SW 1271 (cell line): ENCODE measurements around the gene SLC16A8.
"Not testable (repeated sequence)": the region's sequence is repeated elsewhere in the genome, so short reads cannot be mapped to it uniquely, and the experiment has no call there.

Experiments used
- DNase-seq, 2 experiments: peaks; one replicate each; lab custom pipeline; 2025; lab: John Stamatoyannopoulos, UW

The SLC16A8 gene

DNA sequence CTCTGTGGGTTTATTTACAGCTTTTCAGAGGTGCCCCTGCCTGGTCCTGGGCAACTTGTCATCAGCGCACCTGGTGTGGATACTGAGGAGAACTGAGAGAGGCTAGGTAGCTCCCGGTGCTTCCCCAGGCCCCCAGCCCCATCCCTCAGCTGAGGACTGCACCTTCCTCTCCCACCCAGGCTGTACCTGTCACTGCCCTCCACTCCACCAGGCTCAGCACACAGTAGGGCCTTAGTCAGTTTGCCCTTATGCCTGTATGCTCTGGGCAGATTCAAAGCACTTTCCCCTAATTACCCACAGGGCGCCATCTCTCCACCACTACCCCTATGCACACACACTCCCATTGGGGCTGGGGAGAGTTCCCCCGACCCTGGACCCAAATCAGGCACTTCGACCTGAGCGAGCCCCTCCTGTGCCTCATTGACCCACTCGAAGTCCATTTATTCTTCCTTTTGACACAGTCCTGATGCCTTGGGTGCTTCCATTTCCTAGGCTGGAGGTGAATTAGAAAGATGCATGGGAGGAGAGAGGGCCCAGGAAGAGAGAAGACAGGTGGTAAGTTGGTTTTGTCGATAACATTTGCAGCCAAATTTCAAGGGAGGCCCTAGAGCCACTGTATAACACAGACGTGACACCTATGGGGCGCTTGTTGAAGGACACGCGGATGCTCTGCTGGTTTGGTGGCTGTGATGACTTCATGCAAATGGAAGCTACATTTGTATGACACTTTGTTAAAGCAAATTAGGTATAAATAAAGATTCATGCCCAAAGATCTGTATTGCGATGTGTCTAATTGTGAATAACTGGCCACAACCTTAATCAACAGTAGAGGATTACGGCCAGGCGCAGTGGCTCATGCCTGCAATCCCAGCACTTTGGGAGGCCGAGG lies 40.6 kb downstream of the SLC16A8 start:
- no peak for DNase-seq

DNA sequence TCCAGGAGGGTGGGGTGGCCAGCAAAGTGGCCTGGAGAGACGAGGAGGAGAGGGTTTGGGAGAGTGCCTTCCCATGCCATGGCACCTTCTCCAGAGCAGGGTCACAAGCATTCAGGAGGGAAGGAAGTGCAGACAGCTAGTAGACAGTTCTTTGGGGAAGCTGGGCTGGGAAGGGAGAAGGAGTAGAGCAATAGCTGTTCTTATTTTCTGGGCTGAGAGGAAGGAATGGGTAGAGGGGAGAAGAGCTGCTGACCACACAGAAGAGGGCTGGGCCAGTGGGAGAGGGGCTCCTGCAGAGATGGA lies 41.5 kb downstream of the SLC16A8 start:
- no peak for DNase-seq

DNA sequence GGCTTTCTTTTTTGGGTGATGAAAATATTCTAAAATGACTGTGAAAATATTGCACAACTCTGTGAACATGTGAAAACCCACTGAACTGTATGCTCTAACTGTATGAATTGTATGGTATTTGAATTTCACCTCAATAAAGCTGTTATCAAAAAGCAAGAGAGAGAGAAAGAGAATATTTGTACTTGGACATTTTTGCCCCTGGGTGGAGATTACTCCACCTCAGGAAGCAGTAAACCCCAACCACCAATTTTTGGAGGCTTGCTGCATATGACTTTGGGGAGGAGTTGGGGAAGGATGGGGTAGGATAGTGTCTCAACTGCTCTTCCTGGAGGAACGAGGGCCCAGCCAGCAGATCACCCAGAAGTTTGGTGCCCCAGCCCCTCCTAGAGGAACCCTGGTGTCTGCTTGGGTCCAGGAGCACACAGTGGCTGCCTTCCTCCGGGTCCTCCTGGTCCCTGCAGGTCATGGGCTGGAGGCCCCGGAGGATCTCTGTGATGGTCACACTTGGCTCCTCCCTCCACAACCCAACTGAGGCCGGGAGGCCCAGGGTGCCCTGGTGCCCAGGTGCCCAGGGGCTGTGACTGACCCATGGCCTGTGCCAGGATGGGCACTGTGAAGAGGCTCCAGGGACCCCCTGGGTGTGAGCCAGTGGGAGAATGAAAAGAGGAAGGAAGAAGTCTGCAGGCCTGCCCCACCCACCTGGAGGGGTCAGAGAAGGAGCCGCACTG lies 42.1 kb downstream of the SLC16A8 start:
- no peak for DNase-seq

DNA sequence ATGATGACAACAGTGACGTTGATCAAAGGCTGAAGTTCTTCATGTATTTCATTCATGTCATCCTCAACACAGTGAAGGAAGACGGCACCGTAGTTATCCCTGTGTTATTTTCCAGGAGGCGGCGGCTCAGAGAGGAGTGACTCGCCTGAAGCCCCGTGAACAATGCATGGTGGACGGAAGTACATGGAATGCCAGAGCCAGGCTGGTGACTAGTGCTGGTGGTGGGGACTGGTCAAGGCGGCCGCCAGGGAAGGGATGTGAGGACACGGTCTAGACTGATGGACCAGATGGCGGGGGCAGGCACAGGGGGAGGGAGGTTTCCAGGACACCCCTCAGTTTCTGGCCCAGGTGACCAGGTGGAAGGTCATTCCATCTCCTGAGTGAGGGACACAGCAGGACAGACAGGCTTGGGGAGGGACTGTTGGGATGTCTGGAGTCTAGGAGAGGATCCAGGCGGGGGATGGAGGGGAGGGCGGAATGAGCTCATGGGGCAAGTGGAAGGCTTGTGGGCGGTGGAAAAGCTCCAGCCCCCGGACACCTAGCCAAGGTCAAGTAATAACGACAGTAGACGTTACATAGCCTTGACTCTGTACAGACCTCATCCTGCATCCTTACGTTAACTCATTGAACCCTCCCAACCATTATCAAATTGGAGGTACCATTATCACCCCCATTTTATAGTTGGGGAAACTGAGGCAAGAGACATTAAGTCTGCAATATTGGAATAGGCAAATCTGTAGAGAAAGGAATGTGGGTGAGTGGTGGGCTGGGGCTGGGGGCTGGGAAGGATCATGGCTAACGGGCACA lies 42.8 kb downstream of the SLC16A8 start:
- no peak for DNase-seq

DNA sequence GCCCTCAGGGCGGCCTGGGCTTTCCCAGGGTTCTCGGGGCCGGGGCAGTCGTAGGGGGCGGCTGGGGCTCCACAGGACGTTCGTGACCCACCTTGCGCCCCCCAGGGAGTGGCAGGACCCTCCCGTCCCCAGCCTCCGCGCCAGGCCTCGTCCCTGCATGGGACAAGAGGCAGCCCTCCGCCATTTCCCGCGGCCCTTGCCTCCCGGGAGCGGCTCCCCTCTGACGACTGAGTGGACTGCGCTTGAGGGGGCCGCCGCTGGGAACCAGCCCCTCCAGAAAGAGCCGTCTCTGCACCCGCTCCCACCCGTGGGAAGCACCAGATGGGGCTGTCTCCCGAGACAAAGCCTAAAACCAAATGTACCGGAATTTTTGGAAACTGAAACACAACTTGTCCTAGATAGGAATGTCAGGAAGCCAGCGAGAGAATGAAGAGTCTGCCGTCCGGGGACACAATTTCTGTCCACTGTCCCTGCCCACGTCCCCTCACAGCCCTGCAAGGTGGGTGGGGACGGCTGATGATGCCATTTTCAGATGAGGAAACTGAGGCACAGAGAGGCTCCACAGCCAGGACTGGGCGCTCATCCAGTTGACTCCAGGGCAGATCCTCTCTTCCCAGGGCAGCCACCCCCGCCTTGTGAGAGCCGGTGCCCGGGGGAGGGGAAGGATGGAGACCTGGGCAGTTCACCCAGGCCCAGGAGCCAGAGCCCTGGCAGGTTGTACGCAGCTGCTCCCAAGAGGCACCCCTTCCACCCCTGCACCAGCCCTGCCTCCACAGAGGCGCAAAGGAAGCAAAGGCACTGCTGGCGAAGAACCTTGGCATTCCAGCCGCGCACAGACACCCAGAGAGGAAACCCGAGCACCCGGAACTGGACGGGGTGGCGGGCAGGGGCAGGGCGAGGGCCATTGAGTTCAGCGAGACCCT lies 44.8 kb downstream of the SLC16A8 start:
- no peak for DNase-seq

DNA sequence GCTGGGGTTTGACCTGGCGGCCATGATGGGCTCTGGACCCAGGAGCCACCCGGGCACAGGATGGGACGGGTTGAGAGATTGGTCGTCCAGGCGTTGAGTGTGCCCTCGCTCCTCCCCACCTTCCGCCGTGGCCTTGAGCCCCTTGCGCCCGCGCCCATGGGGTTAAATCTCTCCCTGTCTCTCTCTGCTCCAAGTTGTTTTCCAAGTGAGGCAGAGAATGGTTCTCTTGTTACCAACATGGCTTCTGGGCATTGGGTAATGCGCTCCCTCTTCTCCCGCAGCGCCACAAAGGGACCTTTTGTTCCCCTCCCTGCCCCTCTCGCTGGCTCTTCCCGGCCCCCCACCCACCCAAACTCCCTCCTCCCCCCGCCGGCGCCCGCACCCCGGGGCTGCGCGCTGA lies 45.6 kb downstream of the SLC16A8 start:
- no peak for DNase-seq

DNA sequence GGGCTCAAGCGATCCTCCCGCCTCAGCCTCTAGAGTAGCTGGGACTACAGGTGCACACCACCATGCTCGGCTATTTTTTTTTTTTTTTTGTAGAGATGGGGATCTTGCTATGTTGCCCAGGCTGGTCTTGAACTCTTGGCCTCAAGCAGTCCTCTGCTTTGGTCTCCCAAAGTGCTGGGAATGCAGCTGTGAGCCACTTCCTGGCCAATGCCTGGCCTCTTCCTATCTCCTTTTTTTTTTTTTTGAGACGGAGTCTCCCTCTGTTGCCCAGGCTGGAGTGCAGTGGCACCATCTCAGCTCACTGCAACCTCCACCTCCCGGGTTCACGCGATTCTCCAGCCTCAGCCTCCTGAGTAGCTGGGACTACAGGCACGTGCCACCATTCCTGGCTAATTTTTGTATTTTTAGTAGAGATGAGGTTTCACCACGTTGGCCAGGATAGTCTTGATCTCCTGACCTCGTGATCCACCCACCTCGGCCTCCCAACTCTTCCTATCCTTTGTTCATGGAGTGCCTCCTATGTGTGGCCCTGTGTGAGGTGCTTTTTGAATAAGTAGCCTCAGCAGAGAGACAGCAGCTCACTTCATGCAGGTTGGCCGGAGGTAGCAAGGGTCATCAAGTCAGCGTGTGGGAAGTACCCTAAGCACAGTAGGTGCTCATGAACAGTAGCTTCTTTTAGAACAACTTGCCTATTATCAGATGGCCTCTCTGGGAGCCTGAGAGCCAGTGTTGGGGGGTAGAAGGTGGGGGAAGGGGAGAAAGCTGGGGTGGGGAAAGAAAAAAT lies 46.4 kb downstream of the SLC16A8 start:
- DNase-seq, result not testable (repeated sequence)

DNA sequence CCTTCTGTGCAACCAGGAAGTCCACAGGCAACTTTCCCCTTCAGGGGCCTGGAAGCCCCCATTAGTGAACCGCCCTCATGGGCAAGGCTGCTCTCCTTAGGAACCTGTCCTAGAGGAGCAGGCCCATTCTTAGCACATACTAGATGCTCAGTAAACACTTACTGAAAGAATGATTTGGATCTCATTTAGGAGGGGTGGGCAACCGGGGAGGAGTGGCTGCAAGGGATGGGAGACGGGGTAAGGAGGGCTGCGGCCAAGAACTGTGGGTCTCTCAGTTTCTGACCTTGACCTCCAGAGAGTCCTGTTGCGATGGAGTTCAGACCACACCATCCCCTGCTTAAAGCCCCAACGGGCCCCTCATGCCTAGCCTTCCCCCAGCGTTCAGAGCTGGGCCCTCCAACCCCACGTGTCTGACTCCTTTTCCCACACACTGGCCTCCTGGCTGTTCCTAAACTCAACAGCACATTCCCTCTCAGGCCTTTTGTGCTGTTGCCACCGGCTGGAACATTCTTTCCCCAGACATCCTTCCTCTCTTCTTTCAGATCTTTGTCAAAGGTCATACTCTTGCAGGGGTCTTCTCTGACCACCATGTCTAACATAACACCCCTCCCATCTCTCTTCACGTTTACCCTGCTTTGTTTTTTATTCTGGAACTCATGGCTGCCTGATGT lies 47.5 kb downstream of the SLC16A8 start:
- DNase-seq, result no peak

DNA sequence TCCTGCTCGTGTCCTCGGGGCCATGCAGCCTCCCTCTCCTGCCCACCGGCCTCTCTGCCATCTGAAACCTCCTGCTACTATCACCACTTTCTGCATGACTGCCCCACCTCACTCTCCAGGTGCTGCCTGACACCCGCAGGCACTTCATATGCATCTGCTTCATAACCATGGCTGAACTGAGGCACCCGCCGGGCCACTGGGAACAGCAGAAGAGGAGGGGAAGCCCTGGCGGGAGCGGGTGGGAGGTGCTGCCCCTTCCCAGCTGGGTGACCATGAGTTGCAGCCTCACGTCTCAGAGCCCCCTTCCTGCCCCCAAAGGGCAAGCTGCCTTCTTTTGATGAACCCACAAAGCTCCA lies 48.5 kb downstream of the SLC16A8 start:
- no peak for DNase-seq

DNA sequence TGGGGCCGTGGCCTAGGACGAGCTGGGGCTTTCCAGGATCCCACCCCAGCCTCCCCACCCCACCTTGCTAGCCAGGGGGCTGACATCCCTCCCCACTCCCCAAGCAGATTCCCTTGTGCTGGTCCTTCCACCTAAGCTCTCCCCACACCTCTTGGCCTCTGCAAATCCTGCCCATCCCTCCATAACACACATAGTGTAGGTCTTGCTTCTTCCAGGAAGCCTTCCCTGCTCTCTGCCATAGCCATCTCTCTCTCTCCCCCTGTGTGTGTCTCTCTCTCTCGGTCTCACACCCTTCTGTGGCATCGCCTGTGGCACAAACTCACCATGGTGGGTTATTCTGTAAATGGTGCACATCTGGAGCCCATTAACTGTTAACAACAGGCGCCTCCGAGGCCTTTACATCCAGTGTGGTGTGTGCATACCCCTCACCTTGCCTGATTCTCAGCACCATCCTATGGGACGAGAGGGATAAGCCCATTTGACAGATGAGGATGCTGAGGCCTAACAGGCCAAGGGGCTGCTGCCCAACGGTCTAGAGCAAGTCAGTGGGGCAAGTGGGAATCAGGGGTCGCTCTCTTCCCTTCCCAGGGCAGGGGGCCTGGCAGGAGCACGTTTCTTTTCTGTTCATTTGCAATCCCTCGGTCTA lies 49.0 kb downstream of the SLC16A8 start:
- DNase-seq, result no peak

DNA sequence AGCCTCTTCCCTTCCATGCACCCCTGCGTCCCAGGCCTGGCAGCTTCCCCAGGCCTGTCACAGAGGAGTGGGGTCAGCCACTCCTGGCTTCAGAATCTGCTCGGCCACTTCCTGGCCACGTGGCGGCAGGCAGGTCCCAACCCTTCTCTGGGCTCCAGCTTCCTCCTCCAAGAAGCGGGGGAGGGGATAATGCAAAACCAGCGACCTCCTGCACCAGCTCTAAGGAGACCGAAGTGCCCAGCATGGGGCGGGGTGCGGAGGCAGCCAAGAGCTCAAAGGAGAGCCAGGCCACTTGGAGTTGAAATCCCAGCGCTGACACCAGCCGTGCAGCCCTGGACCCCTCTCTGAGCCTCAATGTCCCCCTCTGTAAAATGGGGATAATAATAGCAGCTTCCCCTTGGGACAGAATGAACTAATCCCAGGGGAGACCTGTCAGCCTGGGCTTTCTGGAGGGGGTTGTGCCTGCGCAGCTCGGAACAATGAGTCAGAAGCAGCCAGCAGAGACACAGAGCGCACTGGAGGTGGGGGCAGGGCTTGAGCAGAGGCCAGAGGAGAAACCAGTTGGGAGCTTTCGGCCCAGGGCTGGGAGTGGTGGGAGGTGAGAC lies 49.6 kb downstream of the SLC16A8 start:
- no peak for DNase-seq

DNA sequence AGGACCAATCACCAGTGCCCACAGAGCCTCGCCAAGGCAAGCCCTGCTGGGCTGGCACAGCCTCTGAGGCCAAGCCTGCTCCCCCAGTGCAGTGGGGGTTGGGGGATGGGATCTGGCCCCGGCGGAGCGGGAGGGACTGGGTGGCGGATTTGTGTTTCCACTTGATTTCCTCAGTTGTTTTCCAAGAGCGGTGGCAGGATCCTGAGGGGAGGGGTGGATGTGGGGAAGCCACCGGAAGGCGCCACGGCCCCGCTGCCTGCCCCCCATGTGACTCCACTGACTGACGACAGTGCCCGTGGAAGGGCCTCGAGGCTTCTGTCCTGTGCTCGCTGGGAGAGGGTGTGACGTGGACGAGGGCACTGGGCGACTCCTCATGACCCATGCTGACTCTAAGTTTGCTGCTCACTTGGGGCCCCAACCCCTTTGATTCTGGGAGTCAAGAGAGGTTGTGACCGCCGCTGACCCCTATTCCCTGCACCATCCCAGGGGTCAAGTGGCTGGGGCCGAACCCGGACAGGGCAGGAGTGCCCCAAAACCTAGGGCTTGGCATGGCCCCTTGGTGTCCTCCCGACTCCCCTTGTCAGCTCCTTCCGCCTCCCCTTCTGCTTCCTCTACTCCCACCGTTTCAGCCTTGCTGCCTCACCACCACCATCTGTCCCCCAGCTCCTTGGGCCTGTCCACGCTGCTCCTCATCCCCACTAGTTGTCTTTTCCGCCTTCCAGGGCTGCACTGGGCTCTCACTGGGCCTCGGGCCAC lies 50.3 kb downstream of the SLC16A8 start:
- DNase-seq, result no peak

DNA sequence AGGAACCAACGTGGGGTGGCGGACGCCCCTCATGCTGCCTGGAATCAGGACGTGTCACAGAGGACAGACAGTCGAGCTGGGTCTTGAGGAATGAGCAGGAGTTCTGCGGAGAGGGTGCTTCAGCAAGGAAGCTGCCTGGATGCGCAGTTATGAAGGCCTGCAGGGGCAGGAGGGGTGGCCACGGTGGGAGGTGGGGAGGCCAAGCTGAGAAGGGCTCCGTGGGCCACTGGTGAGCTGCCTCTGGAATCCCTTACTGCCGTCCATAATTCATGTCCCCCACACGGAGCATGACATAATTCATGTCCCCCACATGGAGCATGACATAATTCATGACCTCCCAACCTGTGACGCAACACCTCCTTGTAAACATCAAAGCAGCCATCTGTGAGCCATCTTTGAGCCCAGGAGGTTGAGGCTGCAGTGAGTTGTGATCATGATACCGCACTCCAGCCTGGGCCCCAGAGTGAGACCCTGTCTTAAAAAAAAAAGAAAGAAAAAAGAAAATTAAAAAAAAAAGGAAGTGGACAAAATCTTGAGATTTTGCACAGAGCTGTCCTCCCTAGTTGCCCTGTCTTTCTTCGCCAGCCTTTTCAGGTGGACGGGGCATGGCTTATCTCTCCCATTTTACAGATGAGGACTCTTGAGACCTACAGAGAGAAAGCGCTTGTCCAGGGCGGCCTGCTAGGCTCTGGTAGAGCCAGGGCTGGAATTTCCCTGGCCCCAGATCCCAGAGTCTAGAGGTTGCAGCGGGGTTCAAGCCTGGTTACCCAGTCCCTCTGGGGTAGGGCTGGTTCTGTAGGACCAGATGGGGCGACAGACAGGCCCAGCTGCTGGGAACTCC lies 51.1 kb downstream of the SLC16A8 start:
- DNase-seq, result no peak

DNA sequence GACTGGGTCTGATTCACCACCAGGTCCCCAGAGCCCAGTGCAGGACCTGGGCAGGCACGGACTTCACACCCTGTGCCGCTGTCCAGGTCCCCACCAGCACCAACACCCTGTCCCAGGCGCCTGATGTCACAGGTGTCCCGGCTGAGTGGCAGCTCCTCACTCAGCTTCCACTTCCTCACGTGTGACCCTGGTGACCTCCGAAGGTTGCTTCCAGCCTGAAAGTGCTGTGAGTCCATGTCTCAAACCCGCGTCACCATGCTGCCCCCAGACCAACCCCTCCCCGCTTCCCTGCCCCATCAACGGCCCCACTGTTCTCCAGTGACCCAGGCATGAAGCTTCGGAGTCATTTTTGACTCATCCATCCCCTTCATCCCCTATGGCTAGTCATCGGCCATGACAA lies 52.5 kb downstream of the SLC16A8 start:
- no peak for DNase-seq

DNA sequence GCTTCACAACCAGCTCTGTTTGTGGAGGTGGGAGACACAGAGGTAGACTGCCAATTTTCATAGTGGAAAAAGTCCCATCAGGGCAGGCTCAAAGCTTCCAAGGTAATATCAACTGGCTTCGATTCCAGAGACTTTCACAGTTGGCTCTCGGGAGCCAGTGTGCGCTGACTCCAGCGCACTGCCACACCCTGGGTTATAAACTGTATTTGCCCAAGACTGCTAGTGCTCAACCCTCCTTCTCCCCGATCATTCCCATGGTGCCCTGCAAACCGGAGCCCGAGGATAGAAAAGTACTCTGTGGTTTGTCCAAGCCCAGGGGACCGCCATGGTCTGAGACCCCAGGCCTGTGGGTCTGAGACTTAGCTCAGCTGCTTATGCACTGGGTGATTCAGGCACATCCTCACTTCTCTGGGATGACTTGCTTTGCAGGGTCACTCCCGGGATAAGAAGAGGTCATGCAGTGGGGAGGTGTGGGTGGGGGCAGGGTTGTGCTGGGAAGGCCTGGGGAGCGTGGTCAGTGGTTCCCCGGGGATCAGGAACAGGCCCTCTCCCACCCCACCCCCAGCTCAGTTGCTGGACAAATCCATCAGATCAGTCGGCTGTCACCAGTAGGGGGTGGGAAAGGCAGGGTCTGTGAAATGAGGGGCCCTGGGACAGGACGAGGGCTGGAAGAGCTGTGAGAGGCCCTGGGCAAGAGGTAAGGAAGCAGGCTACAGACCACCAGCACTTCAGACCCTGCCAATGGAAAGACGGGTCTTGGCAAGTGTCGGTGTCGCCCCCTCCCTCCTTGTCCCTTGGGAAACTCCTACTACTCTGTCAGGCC lies 53.5 kb downstream of the SLC16A8 start:
- no peak for DNase-seq

DNA sequence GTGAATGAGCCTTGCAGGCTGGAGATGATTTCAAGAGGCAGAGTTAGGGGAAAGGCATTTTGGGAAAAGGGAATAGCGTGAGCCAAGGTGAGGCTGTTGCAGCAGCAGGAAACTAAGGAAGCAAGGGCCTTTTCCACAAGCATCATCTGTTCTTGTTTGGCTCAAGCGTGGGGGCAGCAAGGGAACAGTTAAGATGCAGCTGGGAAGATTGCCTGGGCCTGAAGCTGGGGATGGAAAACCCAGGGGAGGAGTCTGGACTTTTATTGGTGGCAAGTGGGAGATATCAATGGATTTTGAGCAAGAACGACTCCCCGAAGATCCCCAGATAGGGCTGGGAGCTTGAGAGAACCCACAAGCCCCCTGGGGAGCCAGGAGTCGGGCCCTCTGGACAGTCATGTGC lies 54.1 kb downstream of the SLC16A8 start:
- DNase-seq, result no peak

DNA sequence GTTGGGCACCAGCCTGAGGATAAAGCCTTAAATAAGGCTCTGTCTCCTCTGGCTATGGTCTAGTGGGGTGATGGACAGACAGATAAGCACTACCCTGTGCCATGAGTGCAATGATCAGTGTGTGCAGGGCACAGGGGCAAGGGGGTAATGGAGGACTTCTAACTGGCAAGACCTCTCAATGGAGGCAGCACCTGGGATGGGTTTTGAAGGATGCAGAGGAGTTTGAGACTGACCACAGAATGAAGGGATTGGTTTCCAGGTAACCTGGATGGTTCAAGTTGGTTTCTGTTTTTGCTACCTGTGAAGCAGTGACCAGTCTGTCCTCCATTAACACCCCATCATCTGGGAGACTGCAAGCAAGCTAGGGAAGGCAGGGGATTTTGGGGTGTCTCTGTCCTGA lies 54.6 kb downstream of the SLC16A8 start:
- no peak for DNase-seq
